Mucosa of rectum (tissue), 2 donors: Measurements from ENCODE around the gene DENND5B.
"Not testable (repeated sequence)": the region's sequence is repeated elsewhere in the genome, so short reads cannot be mapped to it uniquely, and the experiment has no call there.

Experiments
- H3K27ac ChIP-seq, 2 donors: one replicate each; pipeline ENCODE4 v1.7.0; 2013; ENCODE audit warnings: inconsistent platforms in 2 of 2, low read depth in 2 of 2, low read length in 2 of 2
- H3K27me3 ChIP-seq, 2 donors: one replicate each; pipeline ENCODE4 v1.7.0; 2013; ENCODE audit warnings: low read length in 2 of 2; ENCODE audit not compliant: control insufficient read depth in 2 of 2, insufficient read depth in 2 of 2
- H3K36me3 ChIP-seq, 2 donors: one replicate each; pipeline ENCODE4 v1.7.0; 2013; ENCODE audit warnings: low read length in 2 of 2; ENCODE audit not compliant: control insufficient read depth in 2 of 2, insufficient read depth in 2 of 2
- H3K4me1 ChIP-seq, 2 donors: one replicate each; pipeline ENCODE4 v1.7.0; 2013; ENCODE audit warnings: low read length in 2 of 2, mild to moderate bottlenecking in 1 of 2; ENCODE audit not compliant: control insufficient read depth in 2 of 2, insufficient read depth in 2 of 2
- H3K4me3 ChIP-seq, 2 donors: one replicate each; pipeline ENCODE4 v1.7.0; 2013; ENCODE audit warnings: low read length in 2 of 2
- H3K9ac ChIP-seq, 2 donors: one replicate each; pipeline ENCODE4 v1.7.0; 2013; ENCODE audit warnings: low read length in 2 of 2, low read depth in 1 of 2, mild to moderate bottlenecking in 1 of 2
- H3K9me3 ChIP-seq, 2 donors: one replicate each; pipeline ENCODE4 v1.7.0; 2013; ENCODE audit warnings: low read length in 2 of 2; ENCODE audit not compliant: control insufficient read depth in 2 of 2
- donor health status: healthy.
- donor health status: Normal muscosa, but diverticular disease.

Gene DENND5B

DNA sequence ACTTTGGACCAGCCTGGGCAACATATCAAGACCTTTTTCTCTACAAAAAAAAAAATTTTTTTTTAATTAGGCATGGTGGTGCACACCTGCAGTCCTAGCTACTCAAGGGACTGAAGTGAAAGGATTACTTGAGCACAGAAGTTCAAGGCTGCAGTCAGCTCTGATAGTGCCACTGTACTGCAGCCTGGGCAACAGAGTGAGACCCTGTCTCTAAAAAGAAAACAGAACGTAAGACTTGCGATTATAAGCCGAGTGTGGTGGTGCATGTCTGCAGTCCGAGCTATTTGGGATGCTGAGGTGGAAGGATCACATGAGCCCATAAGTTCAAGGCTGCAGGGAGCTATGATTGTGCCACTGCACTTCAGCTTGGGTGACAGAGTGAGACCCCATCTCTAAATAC lies 76.0 kb downstream of the DENND5B start:
- Histone ChIP-seq H3K9me3 (no peaks in the 10 kb centered on the region), H3K4me3 (no peak overlapping the region), H3K27me3 (no peaks in the 10 kb centered on the region), H3K9ac (no peak overlapping the region), H3K4me1 (peaks cover 0 to 4% of the 10 kb centered on the region in 2 donors), H3K36me3 (no peaks in the 10 kb centered on the region), H3K27ac (no peak overlapping the region)

DNA sequence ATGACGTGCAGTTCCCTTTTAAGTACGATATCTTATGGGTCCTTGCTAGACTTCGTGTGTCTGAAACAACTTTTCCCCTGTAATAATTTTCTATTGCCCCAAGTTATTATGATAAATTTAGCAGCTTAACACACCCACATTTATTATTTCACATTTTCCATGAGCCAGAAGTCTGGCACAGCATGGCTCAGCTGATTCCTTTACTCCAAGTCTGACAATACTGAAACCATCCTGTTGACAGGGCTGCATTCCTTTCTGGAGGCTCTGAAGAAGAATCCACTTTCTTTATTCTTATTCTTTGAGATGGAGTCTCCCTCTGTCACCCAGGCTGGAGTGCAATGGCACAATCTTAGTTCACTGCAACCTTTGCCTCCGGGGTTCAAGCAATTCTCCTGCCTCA lies 80.9 kb downstream of the DENND5B start:
- Histone ChIP-seq H3K27me3 (no peaks in the 10 kb centered on the region), H3K9ac (no peak overlapping the region), H3K4me3 (no peak overlapping the region), H3K9me3 (peaks cover 0 to under 1% of the 10 kb centered on the region in 2 donors), H3K36me3 (no peaks in the 10 kb centered on the region), H3K4me1 (no peaks in the 10 kb centered on the region), H3K27ac (no peak overlapping the region)

DNA sequence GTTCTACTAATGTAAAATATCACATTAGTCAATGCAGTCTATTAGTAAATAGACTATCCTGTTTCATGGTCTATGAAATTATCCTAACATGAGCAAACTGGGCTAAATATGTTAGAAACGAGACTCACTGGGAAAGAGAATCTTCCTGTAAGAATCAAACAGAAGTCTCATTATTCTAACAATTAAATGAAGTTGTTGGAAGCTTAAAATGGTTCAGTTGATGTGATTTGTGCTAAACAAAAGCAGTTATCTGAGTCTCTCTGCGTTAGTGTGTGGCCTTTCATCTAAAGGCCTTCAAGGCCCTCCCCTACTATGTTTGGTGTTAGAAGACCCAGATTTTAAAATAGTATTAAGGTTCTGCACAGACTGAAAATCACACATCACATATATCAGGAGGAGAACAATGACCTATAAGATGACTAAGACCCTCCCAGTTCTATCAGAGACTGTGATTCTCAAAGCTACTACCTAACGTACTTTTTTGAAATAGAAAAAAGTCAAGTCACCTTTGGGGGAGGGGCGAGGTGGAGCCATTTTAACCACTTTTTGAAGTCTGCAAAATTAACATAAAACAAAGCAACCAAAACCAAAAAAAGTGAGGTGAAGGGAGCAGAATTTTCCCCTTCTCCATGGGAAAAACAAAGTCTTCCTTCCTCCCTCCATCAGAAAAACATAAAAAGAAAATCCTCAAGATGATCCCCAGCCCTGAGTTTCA lies 82.3 kb downstream of the DENND5B start:
- no peak overlapping the region for H3K4me3 ChIP-seq
- H3K4me1 ChIP-seq = no peaks in the 10 kb centered on the region
- H3K36me3 ChIP-seq = no peaks in the 10 kb centered on the region
- H3K9ac ChIP-seq = no peak overlapping the region
- no peak overlapping the region for H3K27ac ChIP-seq
- H3K9me3 ChIP-seq = peaks cover 0 to 4% of the 10 kb centered on the region in 2 donors
- no peaks in the 10 kb centered on the region for H3K27me3 ChIP-seq

GRCh38 chr12:31507966-31508365 lies 83.0 kb downstream of the DENND5B start:
- Histone ChIP-seq H3K4me3 (no peak overlapping the region), H3K36me3 (no peaks in the 10 kb centered on the region), H3K9me3 (peaks cover 0 to 4% of the 10 kb centered on the region in 2 donors), H3K27ac (no peak overlapping the region), H3K27me3 (no peaks in the 10 kb centered on the region), H3K4me1 (no peaks in the 10 kb centered on the region), H3K9ac (no peak overlapping the region)

GRCh38 chr12:31506515-31507306 lies 84.2 kb downstream of the DENND5B start:
- Histone ChIP-seq H3K4me1 (no peaks in the 10 kb centered on the region), H3K9me3 (peaks cover 0 to 4% of the 10 kb centered on the region in 2 donors), H3K36me3 (no peaks in the 10 kb centered on the region), H3K9ac (no peak overlapping the region), H3K27me3 (no peaks in the 10 kb centered on the region), H3K4me3 (no peak overlapping the region), H3K27ac (no peak overlapping the region)

DNA sequence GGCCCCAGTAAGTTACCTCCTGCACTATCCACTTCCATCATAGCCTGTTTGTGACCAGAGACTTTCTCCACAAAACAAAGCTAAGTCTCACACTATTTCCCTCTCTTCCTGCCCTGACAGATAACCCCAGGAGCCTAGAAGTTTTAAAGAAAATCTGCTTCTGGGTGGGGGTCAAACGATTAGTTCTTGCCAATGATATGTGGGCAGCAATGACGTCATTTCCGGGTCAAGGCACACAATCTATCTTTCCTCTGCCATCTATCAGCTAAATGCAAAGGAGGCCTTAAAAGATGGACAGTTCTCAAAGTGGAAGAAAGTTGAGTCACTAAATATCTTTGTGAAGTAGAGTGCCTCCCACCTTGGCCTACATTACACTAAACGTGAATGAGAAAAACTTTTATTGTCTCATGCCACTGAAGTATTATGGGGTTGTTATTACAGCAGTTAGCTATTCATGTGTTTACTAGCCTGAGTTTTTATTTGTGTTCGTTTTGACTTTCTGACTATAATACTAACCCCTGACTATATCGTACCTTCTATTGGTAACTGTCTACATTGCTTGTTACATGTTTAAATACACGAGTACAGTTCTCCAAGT lies 86.2 kb downstream of the DENND5B start:
- Histone ChIP-seq H3K36me3 (no peaks in the 10 kb centered on the region), H3K27ac (no peak overlapping the region), H3K4me1 (no peaks in the 10 kb centered on the region), H3K4me3 (no peak overlapping the region), H3K9me3 (peaks cover 0 to 4% of the 10 kb centered on the region in 2 donors), H3K9ac (no peak overlapping the region), H3K27me3 (no peaks in the 10 kb centered on the region)

- not testable (repeated sequence) for H3K4me3 ChIP-seq, H3K27me3 ChIP-seq, H3K9me3 ChIP-seq, H3K36me3 ChIP-seq, H3K9ac ChIP-seq, H3K4me1 ChIP-seq, H3K27ac ChIP-seq
Measured at GRCh38 chr12:31501014-31501413, 89.9 kb downstream of the DENND5B start.

GRCh38 chr12:31499567-31499966 lies 91.4 kb downstream of the DENND5B start:
- no peak overlapping the region for H3K9ac ChIP-seq
- no peak overlapping the region for H3K27ac ChIP-seq
- no peak overlapping the region for H3K4me3 ChIP-seq
- H3K9me3 ChIP-seq = no peaks in the 10 kb centered on the region
- H3K36me3 ChIP-seq = no peaks in the 10 kb centered on the region
- H3K4me1 ChIP-seq = no peaks in the 10 kb centered on the region
- H3K27me3 ChIP-seq = no peaks in the 10 kb centered on the region

DNA sequence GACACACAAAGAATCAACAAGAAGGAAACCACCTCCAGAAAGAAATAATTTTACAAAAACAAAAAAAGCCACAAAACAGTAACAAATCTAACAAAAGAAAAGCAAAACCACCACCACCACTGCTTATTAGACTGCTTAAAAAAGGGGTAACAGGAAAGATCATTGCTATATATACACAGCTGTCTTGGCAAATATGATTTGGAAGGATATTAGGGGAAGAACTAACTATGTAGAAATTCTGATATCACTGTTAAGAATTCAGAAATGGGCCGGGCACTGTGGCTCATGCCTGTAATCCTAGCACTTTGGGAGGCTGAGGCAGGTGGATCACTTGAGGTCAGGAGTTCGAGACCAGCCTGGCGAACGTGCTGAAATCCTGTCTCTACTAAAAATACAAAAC lies 92.5 kb downstream of the DENND5B start:
- Histone ChIP-seq H3K27me3 (no peaks in the 10 kb centered on the region), H3K27ac (no peak overlapping the region), H3K4me3 (no peak overlapping the region), H3K9me3 (no peaks in the 10 kb centered on the region), H3K36me3 (no peaks in the 10 kb centered on the region), H3K4me1 (no peaks in the 10 kb centered on the region), H3K9ac (no peak overlapping the region)

- H3K4me1 ChIP-seq = no peaks in the 10 kb centered on the region
- H3K27ac ChIP-seq = no peak overlapping the region
- H3K27me3 ChIP-seq = no peaks in the 10 kb centered on the region
- no peak overlapping the region for H3K4me3 ChIP-seq
- H3K9ac ChIP-seq = no peak overlapping the region
- H3K36me3 ChIP-seq = no peaks in the 10 kb centered on the region
- no peaks in the 10 kb centered on the region for H3K9me3 ChIP-seq
Measured at GRCh38 chr12:31496257-31496656, 94.7 kb downstream of the DENND5B start.
